Germinal center (tissue), 1 donor: ENCODE results near the gene PRR16.

ENCODE experiments used
- DNase-seq: peaks from one replicate; pipeline ENCODE4 v3.0.0; 2012; ENCODE audit warnings: mixed read lengths, low spot score

The PRR16 gene

GRCh38 chr5:120576588-120576987, 112.5 kb downstream of the PRR16 start:
- no peak for DNase-seq

GRCh38 chr5:120582635-120583034, 118.5 kb downstream of the PRR16 start:
- no peak for DNase-seq

GRCh38 chr5:120586646-120587045, 122.5 kb downstream of the PRR16 start:
- DNase-seq: no peak

- no peak for DNase-seq
These were observed 127.8 kb downstream of the PRR16 start for GRCh38 chr5:120591911-120592310.

GRCh38 chr5:120599576-120599975, 135.5 kb downstream of the PRR16 start:
- DNase-seq: no peak

- DNase-seq: no peak
These were observed 136.5 kb downstream of the PRR16 start for GRCh38 chr5:120600639-120601038.

- no peak for DNase-seq
These were observed 137.9 kb downstream of the PRR16 start for GRCh38 chr5:120602033-120602432.

GRCh38 chr5:120604884-120605283, 140.8 kb downstream of the PRR16 start:
- DNase-seq: no peak

GRCh38 chr5:120605325-120606079, 141.4 kb downstream of the PRR16 start:
- DNase-seq: no peak

- DNase-seq: no peak
These were observed 145.5 kb downstream of the PRR16 start for GRCh38 chr5:120609570-120609969.

- no peak for DNase-seq
These were observed 146.0 kb downstream of the PRR16 start for GRCh38 chr5:120610145-120610544.

GRCh38 chr5:120613729-120614128, 149.6 kb downstream of the PRR16 start:
- DNase-seq: no peak

- DNase-seq: no peak
These were observed 150.6 kb downstream of the PRR16 start for GRCh38 chr5:120614531-120615180.

GRCh38 chr5:120615967-120616645, 152.0 kb downstream of the PRR16 start:
- DNase-seq: no peak

- DNase-seq: no peak
These were observed 157.2 kb downstream of the PRR16 start for GRCh38 chr5:120621339-120621738.

- DNase-seq: no peak
These were observed 160.0 kb downstream of the PRR16 start for GRCh38 chr5:120624021-120624563.

- no peak for DNase-seq
These were observed 164.1 kb downstream of the PRR16 start for GRCh38 chr5:120628156-120628555.

GRCh38 chr5:120630550-120630949, 166.4 kb downstream of the PRR16 start:
- no peak for DNase-seq

- no peak for DNase-seq
These were observed 167.5 kb downstream of the PRR16 start for GRCh38 chr5:120631611-120632010.

- no peak for DNase-seq
These were observed 168.3 kb downstream of the PRR16 start for GRCh38 chr5:120632430-120632829.

GRCh38 chr5:120638449-120638848, 174.3 kb downstream of the PRR16 start:
- DNase-seq: no peak

GRCh38 chr5:120640778-120641177, 176.7 kb downstream of the PRR16 start:
- no peak for DNase-seq

GRCh38 chr5:120644516-120644915, 180.4 kb downstream of the PRR16 start:
- no peak for DNase-seq
